Fibroblast of lung (primary cell): ENCODE results near the gene LILRA1.

ENCODE experiments used
- CTCF ChIP-seq, 2 donors: IDR thresholded peaks in 1 of 2; conservative IDR thresholded peaks in 1 of 2; 1 replicate in 1 of 2; 2 replicates in 1 of 2; pipeline ENCODE4 v1.5.1; 2011 to 2012; ENCODE audit warnings: low read length in 2 of 2, control low read depth in 1 of 2, inconsistent platforms in 1 of 2, low read depth in 1 of 2, mild to moderate bottlenecking in 1 of 2
- EZH2 ChIP-seq: IDR thresholded peaks from 2 replicates; pipeline ENCODE4 v1.5.1; 2012; ENCODE audit warnings: low read length, control low read depth, mild to moderate bottlenecking; ENCODE audit errors: missing control alignments

- TF ChIP-seq CTCF (conservative IDR thresholded peaks at IDR 0.05 in 1 of 2, IDR thresholded peaks at IDR 0.05 in 1 of 2; ENCODE audit: low read depth in 1 of 2, low read length in 2 of 2) (no peak), EZH2 (no peak)
Observed at GRCh38 chr19:54551293-54551692, 42.1 kb upstream of the LILRA1 start.
